Astrocyte (in vitro differentiated cells and primary cell): ENCODE data around the gene IL1RAPL2.

Experiments
- EZH2 ChIP-seq: IDR thresholded peaks from 2 replicates; pipeline ENCODE4 v1.6.1; 2012; ENCODE audit warnings: mild to moderate bottlenecking, low read length, inconsistent platforms; ENCODE audit not compliant: insufficient read depth
- TF ChIP-seq, protein P1 (sequence below): IDR thresholded peaks from 2 replicates; pipeline ENCODE4 v1.5.1; 2011; ENCODE audit warnings: low read depth, mild to moderate bottlenecking, inconsistent platforms, low read length, moderate library complexity; ENCODE audit not compliant: insufficient read depth

DNA sequence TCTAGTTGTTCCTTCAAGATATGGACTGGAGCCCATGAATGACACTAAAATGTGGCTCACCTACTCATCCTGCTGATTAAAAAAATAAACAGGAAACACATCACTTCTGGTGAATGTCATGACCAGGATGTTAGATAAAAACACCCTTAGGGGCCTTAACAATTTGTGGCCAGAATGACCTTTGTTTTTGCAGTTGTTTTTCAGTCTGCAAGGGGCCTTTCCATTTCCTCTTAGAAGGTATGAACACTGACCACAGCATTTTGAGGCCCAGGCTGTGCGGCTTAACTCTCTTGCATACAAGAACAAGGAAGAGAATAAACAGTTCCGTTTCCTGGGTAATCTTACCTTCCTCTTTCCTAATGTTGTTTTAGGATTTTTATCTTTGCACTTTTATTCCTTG is 113.2 kb downstream of the IL1RAPL2 start:
- TF ChIP-seq, protein P1, sequence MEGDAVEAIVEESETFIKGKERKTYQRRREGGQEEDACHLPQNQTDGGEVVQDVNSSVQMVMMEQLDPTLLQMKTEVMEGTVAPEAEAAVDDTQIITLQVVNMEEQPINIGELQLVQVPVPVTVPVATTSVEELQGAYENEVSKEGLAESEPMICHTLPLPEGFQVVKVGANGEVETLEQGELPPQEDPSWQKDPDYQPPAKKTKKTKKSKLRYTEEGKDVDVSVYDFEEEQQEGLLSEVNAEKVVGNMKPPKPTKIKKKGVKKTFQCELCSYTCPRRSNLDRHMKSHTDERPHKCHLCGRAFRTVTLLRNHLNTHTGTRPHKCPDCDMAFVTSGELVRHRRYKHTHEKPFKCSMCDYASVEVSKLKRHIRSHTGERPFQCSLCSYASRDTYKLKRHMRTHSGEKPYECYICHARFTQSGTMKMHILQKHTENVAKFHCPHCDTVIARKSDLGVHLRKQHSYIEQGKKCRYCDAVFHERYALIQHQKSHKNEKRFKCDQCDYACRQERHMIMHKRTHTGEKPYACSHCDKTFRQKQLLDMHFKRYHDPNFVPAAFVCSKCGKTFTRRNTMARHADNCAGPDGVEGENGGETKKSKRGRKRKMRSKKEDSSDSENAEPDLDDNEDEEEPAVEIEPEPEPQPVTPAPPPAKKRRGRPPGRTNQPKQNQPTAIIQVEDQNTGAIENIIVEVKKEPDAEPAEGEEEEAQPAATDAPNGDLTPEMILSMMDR = no peak
- TF ChIP-seq EZH2 = no peak
